ENCODE measurements around the gene NDUFB8. TPM values are rescaled to one million over a fixed set of nuclear protein-coding genes. Genes with fewer than 3 reads are reported as not detected.
"Not testable (repeated sequence)": the region's sequence is repeated elsewhere in the genome, so short reads cannot be mapped to it uniquely, and the experiment has no call there.

Gene NDUFB8
- polyA plus RNA-seq (ENCODE audit: insufficient read depth in 1 of 5, insufficient read length in 5 of 5, low replicate concordance in 1 of 5), result 100 to 1,000 TPM; 122 to 163 (median 132) TPM
- long read RNA-seq, donor 1, transcript NDUFB8-201 (5 exons, 671 nt), result major isoform, 121 of 273 reads
- long read RNA-seq, donor 1, transcript NDUFB8-205 (4 exons, 829 nt), result minor isoform, 15 of 273 reads
- long read RNA-seq, donor 1, transcript NDUFB8-204 (2 exons, 390 nt), result minor isoform, 53 of 273 reads
- long read RNA-seq, donor 1, partial matches to known transcripts, result 79 of 273 reads
- long read RNA-seq, donor 1, other reads (novel, unspliced or antisense), result 0 of 273 reads
- long read RNA-seq, donor 2, transcript NDUFB8-205 (4 exons, 829 nt), result minor isoform, 5 of 179 reads
- long read RNA-seq, donor 2, transcript NDUFB8-201 (5 exons, 671 nt), result major isoform, 80 of 179 reads
- long read RNA-seq, donor 2, transcript NDUFB8-204 (2 exons, 390 nt), result minor isoform, 27 of 179 reads
- long read RNA-seq, donor 2, partial matches to known transcripts, result 64 of 179 reads
- long read RNA-seq, donor 2, other reads (novel, unspliced or antisense), result 0 of 179 reads
- long read RNA-seq, donor 3, transcript NDUFB8-205 (4 exons, 829 nt), result minor isoform, 7 of 250 reads
- long read RNA-seq, donor 3, transcript NDUFB8-207 (3 exons, 602 nt), result minor isoform, 7 of 250 reads
- long read RNA-seq, donor 3, transcript NDUFB8-201 (5 exons, 671 nt), result major isoform, 104 of 250 reads
- long read RNA-seq, donor 3, transcript NDUFB8-204 (2 exons, 390 nt), result minor isoform, 45 of 250 reads
- long read RNA-seq, donor 3, partial matches to known transcripts, result 85 of 250 reads
- long read RNA-seq, donor 3, other reads (novel, unspliced or antisense), result 0 of 250 reads
- long read RNA-seq, donor 4, transcript NDUFB8-201 (5 exons, 671 nt), result major isoform, 51 of 169 reads
- long read RNA-seq, donor 4, transcript NDUFB8-205 (4 exons, 829 nt), result minor isoform, 8 of 169 reads
- long read RNA-seq, donor 4, transcript NDUFB8-204 (2 exons, 390 nt), result minor isoform, 29 of 169 reads
- long read RNA-seq, donor 4, partial matches to known transcripts, result 77 of 169 reads
- long read RNA-seq, donor 4, other reads (novel, unspliced or antisense), result 0 of 169 reads
- long read RNA-seq, donor 5, transcript NDUFB8-201 (5 exons, 671 nt), result major isoform, 142 of 377 reads
- long read RNA-seq, donor 5, transcript NDUFB8-204 (2 exons, 390 nt), result minor isoform, 69 of 377 reads
- long read RNA-seq, donor 5, transcript NDUFB8-205 (4 exons, 829 nt), result minor isoform, 8 of 377 reads
- long read RNA-seq, donor 5, transcript NDUFB8-207 (3 exons, 602 nt), result minor isoform, 8 of 377 reads
- long read RNA-seq, donor 5, partial matches to known transcripts, result 143 of 377 reads
- long read RNA-seq, donor 5, other reads (novel, unspliced or antisense), result 0 of 377 reads
- long read RNA-seq, donor 6, transcript NDUFB8-201 (5 exons, 671 nt), result major isoform, 118 of 257 reads
- long read RNA-seq, donor 6, transcript NDUFB8-205 (4 exons, 829 nt), result minor isoform, 9 of 257 reads
- long read RNA-seq, donor 6, transcript NDUFB8-204 (2 exons, 390 nt), result minor isoform, 49 of 257 reads
- long read RNA-seq, donor 6, transcript NDUFB8-207 (3 exons, 602 nt), result minor isoform, 7 of 257 reads
- long read RNA-seq, donor 6, partial matches to known transcripts, result 73 of 257 reads
- long read RNA-seq, donor 6, other reads (novel, unspliced or antisense), result 0 of 257 reads
- long read RNA-seq, donor 7, transcript NDUFB8-201 (5 exons, 671 nt), result major isoform, 94 of 198 reads
- long read RNA-seq, donor 7, transcript NDUFB8-205 (4 exons, 829 nt), result minor isoform, 6 of 198 reads
- long read RNA-seq, donor 7, transcript NDUFB8-204 (2 exons, 390 nt), result minor isoform, 20 of 198 reads
- long read RNA-seq, donor 7, partial matches to known transcripts, result 77 of 198 reads
- long read RNA-seq, donor 7, other reads (novel, unspliced or antisense), result 0 of 198 reads
- long read RNA-seq, donor 8, transcript NDUFB8-201 (5 exons, 671 nt), result major isoform, 28 of 79 reads
- long read RNA-seq, donor 8, transcript NDUFB8-204 (2 exons, 390 nt), result minor isoform, 16 of 79 reads
- long read RNA-seq, donor 8, partial matches to known transcripts, result 33 of 79 reads
- long read RNA-seq, donor 8, other reads (novel, unspliced or antisense), result 0 of 79 reads

DNA sequence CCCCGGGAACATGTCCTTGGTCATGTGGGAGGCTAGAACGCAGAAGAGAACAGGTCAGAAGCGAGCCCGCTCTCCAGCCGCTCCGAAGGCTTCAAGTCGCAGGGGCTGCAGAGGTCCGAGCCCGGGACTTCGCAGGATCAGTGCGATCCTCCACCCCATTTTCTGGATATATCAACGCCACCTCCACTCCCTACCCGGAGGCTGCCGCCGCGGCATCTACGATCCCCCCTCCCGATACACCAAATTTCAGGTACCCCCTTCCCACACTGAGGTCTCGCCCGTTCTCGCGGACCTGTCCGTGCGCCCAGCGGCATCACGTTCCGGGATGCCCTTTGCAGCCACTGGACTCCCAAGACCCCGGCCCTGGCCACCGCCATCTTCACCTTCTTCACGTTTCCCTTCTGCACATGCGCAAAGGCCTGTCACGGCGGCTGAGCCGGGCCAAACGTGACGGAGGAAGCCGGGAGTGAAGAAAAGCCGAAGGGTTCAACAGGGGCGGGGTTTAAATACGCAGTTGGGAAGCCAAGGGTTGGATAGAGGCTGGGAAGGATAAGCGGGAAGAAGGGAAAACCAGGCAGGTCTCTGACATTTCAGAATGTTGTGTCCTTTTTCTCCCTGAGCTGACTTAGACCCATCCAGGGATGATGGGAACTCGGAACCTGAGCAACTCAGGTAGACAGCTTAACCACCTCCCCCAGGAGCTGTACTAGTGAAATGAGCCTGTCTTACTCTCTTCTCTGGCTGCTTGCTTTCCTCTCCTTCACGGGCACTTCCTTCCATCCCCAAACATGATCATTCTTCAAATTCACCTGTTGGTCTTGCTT is at the start of gene NDUFB8:
TSS of gene NDUFB8 (minus strand) at position 397 of the 824 bp plus-strand sequence. CDS start at position 377, 20 bp downstream.
- DNase-seq, result peak; percentile 83 to 85

DNA sequence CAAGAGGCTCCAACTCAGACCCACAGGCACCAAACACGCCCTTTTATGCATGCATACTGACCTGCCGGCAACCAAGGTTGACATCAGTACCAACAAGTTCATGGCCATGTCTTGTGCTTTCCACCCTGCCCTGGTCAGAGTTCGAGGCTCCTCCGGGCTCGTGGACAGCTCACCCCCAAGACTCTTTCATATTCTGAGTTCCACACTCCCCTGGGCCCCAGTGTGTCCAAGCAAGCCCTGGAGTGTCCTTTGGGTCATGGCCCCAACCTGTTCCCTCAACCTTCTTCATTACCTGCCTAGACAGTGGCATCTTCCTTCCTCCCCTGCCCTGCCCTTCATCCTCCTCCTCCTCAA is 46.6 kb upstream of the NDUFB8 start:
- no peak for DNase-seq

DNA sequence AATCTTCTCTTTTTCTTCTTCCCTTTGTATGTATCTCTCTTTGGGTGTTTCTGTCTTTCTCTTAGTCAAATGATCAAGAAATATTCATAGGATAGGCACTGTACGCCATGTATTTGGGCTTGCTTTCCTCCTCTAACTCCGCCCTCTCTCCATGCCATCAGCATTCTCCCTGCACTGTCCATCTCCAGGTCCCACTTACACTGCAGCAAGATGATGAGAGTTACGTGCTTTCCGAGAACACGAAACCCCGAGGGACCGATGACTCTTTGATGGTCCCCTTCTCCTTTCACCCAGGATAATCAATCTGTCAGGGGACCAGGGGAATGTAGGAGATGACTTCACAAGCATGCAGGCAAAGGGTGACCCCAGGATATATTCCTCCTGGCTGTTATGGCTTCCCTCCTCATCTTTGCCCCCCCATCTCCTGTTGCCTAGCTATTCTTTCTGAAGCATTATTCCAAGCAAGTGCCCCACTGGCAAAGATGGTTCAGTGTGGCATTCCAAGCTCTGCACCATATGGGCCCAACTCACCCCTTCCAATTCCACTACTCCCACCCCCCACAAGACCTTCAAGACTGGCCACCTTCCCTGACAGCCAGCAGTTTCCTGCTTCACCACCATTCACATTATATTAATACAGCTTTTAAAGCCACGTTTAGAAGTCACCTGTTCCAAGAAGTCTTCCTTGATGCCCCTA is 46.1 kb upstream of the NDUFB8 start:
- DNase-seq, result no peak

DNA sequence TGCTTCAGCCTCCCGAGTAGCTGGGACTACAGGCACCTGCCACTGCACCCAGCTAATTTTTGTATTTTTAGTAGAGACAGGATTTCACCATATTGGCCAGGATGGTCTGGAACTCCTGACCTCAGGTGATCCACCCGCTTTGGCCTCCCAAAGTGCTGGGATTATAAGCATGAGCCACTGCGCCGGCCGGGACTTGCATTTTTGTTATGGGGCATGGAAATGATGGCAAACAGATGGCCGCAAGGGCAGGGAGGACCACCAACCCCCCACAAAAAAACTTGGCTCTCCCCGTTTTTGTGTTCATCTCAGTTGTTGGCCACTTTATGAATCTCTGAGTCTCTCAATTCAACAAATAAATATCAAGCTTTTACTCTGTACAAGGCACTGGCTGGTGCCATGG is 45.5 kb upstream of the NDUFB8 start:
- not testable (repeated sequence) for DNase-seq

DNA sequence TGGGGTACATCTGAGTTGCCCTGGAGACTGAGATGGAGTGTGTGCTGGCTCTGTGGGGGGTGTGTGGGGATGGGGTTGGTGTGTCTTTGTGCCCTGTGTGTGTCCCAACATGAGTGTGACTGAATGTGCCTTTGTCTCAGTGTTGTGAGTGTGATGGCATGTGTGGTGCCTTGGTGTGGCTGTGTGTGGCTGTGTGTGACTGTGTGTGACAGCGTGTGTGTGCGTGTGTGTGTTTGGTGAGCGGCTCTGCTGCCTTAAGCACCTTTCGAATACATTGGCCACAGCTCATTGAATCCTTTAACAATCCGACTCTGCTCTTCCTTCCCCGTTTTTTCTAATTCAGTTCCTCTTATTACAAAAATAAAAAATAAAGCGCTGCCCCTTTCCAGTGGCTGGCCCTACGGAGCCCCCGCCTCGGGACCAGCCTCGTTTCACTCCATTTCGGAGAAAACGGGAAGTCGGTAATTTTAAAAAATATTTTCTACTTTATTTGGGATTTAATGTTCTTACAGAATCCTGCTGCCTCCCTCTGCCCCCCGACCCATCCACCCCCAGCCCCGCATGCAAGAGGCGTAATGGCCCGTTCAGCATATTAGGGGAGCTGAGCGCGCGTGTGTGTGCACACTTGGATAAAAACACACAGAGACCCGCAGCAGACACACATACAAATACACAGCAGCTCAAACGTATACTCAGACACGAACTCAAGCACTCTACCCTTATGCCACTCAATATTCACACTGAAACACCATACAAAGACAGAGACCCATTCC is 41.6 kb upstream of the NDUFB8 start:
- no peak for DNase-seq

DNA sequence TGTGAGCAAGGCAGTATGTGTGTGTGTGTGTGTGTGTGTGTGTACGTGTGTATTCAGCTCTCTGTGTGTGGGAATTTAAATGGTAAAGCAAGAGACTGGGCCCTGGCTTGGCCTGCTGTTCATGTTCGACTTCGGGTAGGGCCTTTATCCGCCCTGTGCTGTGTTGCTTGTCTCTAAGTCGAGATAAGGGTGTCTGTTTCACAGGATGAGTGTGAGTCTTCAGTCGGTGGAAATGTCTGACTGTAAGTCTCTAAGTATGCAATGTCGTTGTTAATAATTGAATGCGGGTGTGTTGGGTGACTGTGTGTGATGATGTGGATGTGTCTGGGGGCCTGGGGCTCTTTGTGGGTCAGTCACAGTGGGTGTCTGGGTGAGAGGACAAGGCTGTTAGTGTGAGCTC is 40.8 kb upstream of the NDUFB8 start:
- DNase-seq, result no peak

DNA sequence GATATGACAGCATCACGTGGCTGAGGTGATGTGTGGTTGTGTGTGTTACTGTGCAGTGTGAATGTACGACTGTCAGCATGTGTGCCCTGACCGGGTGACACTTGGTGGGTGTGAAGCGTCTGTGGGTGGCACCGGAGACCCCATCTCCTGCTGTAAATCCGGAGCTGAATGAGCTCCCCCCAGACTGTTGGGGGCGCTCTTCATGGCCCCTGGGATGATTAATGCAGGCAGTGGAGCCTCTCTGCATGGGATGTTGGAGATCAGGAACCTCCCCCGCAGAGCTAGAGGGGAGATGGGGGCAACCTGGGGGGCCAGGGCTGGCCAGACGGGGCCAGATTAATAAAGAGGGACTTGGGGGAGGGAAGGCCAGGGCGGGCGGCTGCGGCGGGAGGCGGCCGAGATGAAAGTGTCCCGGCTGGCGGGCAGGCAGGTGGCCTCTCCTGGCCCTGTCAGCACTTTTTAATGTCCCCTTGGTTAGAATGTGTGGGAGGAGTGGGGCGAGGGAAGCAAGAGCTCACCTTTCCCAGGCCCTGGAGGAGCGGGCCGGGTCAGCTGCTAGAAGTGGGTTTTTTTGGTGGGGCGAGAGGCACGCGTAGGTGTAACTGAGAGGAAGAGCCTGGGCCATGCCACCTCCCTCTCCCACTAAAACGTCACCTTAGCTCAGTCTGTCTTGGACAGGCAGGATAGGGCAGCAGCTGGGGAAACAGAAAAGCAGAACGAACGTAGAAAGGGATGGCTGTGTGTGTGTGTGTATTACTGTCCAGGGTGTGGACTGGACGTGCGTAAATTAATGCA is 40.2 kb upstream of the NDUFB8 start:
- DNase-seq, result no peak

DNA sequence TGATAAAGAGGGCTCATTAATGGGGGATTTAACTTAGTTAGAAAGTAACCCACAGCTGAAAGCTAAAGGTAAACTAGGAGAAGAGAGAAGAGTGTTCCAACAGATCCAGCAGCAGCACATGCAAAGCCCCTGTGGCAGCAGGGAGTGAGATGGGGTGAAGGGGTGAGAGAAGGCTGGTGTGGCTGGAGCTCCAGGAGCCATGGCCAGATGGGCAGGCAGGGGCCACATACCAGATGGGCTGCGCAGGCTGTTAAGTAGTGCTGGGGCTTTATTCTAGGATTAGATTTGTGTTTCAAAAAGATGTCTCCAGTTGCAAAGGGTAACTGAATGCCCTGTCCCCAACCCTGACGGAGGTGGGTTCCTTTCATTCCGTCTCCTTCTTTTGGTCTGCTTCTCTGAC is 39.2 kb upstream of the NDUFB8 start:
- DNase-seq, result no peak

DNA sequence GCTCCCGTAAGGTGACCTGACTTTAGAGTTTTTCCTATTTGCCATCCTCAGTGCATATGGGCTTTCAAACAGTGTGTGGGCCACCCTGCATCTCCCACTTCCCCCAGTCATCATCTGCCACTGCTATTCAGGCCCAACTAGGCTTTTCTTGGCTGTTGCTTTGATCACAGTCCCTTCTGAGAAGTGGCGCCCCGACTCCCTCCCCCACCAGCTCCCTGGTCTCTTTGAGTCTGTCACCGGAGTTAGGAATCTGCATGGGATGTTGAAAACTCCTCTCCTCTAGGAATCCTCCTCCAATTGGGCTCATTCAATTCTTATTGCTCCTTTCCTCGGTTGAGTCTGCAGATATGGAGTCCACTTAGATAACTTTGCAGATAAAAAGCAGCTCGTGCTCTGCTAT is 38.2 kb upstream of the NDUFB8 start:
- no peak for DNase-seq

DNA sequence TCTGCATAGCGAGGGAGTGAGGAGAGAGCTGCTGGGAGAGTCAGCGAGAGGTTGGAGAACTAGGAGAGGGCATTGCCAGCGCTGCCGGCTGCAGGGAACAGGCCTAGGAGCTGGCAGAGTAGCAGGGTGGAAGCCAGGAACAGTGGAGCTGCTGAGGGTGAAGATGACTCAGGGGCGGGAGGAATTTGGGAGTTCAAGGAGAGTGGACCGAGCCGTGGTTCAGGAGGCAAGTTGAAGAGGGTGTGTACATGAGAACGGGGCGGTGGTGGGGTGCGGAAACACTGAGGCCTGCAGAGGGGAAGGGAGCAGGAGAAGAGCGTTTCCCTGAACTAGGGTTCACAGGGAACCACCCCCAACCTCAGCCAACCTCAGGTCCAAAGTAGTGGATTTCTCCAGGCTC is 37.6 kb upstream of the NDUFB8 start:
- DNase-seq, result no peak

DNA sequence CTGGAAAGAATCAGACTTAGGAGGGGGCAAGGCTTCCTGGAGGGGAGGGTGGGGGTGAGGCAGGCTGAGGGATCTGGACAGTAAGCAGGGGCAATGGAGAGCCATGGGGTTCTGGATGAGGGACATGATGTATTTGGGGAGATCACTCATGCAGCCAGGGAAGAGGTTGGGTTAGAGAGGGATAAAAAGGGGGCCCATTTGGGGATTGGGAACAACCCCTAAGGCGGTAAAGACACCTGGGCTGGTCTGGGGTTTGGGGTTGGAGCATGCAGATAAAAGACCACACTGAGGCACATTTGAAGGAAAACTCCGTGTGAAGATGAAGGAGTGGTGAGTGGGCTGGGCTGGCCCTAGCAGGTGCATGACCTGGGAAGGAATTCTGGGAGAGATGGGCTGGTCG is 36.9 kb upstream of the NDUFB8 start:
- no peak for DNase-seq

DNA sequence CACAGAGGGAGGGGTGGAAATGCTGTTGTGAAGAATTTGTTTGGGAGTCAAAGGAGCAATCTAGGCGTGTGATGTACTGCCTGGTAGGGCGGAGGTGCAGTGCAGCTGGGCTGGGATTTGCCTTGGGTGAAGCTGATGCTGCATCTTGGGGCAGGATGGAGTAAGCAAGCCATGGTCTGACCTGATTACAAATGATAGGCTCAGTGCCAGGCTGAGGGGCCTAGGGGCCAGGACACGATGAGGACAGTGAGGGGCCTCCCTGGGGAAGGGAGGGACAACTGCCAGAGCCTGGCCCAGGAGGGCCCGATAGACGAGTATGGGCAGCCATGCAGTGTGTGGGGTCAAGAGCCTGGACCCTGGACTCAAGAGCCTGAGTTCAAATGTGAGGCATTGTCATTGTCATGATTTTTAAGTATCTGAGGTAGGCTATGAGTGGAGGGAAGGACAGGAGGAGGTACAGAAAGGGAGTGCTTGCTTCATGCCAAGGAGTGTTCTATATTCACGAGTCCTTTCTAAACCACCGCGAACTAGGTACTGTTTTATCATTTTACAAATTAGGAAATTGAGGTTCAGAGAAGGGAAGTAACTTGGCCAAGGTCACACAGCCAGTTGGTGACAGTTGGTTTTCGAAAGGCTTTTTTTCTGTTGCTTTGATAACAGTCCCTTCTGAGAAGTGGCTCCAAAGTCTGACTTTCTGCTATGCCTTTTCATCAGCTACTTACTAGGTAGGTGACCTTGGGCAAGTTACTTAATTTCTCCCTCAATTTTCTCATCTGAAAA is 35.7 kb upstream of the NDUFB8 start:
- no peak for DNase-seq

DNA sequence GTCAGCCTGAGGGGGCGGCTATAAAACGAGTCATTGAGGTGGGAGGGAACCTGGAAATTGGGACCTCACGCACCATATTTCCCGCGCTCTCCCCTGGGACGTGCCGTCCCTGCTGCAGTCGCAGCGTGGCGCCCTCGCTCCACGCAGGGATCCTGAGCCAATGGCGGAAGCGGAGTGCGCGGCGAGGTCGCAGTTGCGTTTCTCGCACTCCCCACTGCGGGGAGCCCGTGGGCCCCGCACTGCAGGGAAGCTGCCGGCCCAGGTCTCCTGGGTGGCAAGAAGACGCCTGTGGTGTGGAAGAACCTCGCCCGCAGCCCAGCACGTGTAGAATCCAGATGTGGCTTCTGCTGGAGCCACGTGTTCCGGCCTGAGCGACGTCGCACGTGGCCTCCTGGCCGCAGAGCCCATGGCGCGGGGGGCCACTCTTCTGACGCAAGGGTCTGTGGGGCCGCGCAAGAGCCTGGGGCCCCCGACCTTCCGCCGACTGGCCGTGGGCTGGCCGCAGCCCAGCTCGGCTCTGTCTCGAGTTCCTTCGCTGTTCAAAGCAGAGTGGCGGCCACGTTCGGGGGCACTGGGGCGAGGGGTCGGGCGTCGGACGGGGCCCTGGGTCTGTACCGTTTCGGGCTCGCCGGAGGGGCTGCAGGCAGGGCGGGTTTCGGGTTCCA is 32.5 kb upstream of the NDUFB8 start:
- DNase-seq, result peak; percentile 71 to 73

DNA sequence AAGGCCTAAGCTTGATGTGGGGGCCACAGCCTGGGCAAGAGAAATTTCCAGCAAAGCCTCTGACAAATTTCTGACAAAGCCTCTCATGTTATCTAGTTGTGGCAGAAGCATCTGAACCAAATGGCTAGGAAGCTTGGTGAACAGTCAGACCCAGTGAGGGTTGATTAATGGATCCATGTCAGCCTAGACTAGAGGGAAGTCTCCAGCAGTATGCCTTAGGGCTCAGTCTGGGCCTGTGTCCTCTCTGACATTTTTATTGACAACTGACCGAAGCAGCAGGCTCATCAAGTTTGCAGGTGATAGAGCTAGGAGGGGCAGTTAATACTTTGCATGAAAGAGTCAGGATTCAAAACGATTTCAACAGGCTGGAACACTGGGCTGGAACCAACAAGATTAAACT is 31.3 kb upstream of the NDUFB8 start:
- no peak for DNase-seq

DNA sequence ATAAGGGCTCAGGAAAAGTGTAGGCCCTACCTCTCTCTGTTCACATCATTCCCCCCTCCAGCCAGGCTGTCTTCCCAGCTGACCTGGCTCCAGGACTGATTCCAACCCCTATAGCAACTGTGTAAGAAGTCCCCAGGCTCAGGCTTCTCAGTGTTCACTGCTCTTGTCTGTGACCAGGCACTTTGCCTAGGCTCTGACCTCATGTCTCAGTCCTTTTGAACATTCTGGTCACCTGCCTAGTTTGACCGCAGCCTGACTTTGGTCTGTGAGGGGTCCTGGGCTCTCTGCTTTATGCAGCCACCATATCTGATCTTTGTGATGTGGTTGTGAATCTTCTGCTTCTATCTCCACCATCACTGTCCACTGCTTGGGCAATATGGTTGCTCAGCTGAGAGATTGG is 30.6 kb upstream of the NDUFB8 start:
- no peak for DNase-seq

DNA sequence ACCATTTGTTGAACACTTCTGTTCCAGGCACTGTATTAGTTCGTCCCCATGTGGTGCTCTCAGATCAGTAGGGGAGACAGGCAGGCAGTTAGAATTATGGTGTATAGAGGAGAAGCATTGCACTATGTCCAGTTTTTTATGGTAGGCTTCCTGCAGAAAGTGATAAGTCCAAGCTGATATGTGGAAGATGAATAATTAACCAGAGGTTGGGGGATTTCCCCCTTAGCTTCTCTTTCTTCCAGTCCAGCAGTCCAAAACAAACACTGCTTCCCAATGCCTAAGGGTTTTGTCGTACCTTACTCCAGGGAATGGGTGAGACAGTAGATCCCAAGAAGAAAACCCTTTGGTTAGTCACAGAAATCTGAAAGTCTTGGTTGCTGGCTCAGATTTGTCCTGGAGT is 25.2 kb upstream of the NDUFB8 start:
- DNase-seq, result no peak
